Endothelial cell of umbilical vein (primary cell): ENCODE results near the gene ENTREP1. TPM values are rescaled to one million over a fixed set of nuclear protein-coding genes. Genes with fewer than 3 reads are reported as not detected.

Source experiments
- BruUV-seq: library from RNA; stranded (reverse); fragments of 400-500 nt; replicated peaks from 2 replicates; lab custom pipeline; 2021; lab: Mats Ljungman, UMichigan
- CTCF ChIA-PET: fragments of 300-600, 350-600 bp; sonication (Branson Sonifier 250); formaldehyde crosslinking; loops from one replicate; lab custom pipeline; 2021; ENCODE audit warnings: antibody characterized with exemption, inconsistent platforms; lab: Charles Lee
- POLR2A ChIA-PET: fragments of 300-600, 350-600 bp; sonication (Branson Sonifier 250); formaldehyde crosslinking; loops from one replicate; lab custom pipeline; 2021; ENCODE audit warnings: antibody characterized with exemption, inconsistent platforms; lab: Charles Lee
- DNase-seq: peaks from one replicate; pipeline ENCODE4 v3.0.0-alpha.2; 2011; ENCODE audit warnings: low read depth, low spot score
- FAIRE-seq: peaks from 2 replicates; lab custom pipeline; 2011; peaks lifted over from hg19 to GRCh38; lab: Jason Lieb, UNC
- H2AFZ ChIP-seq: 2 replicates; pipeline ENCODE4 v1.6.0; 2012; ENCODE audit warnings: low read depth, low read length, control low read depth, inconsistent platforms
- H3K27ac ChIP-seq: 2 replicates; pipeline ENCODE4 v1.5.1; 2011; ENCODE audit warnings: low read depth, mild to moderate bottlenecking, control low read depth, low read length, moderate library complexity; ENCODE audit not compliant: insufficient read depth
- H3K27me3 ChIP-seq, 2 experiments: 2 replicates each; pipeline versions ENCODE4 v1.6.0 to v1.6.1; 2011; ENCODE audit warnings: low read length in 2 of 2, mixed read lengths in 1 of 2; ENCODE audit not compliant: control insufficient read depth in 2 of 2, insufficient read depth in 2 of 2
- H3K36me3 ChIP-seq, 2 experiments: 2 replicates in 1 of 2; 3 replicates in 1 of 2; pipeline ENCODE4 v1.5.1; 2011; ENCODE audit warnings: low read length in 2 of 2, mild to moderate bottlenecking in 1 of 2, moderate library complexity in 1 of 2; ENCODE audit not compliant: control insufficient read depth in 2 of 2, insufficient read depth in 2 of 2; ENCODE audit errors: extremely low read depth in 1 of 2
- H3K4me1 ChIP-seq: 3 replicates; pipeline ENCODE4 v1.5.1; 2011; ENCODE audit warnings: mild to moderate bottlenecking, low read length; ENCODE audit not compliant: control insufficient read depth, insufficient read depth; ENCODE audit errors: extremely low read depth
- H3K4me2 ChIP-seq: 2 replicates; pipeline ENCODE4 v1.6.1; 2011; ENCODE audit warnings: low read length, control low read depth, mixed read lengths; ENCODE audit not compliant: insufficient read depth
- H3K4me3 ChIP-seq, 3 experiments: fragments of 200-600 bp in 1 of 3; sonication (generic), shearing (Covaris generic) in 1 of 3; replicated peaks in 1 of 3; 2 replicates each; pipeline ENCODE4 v1.5.1; 2011 to 2016; ENCODE audit warnings: control low read depth in 3 of 3, low read length in 3 of 3, mild to moderate bottlenecking in 2 of 3, inconsistent platforms in 1 of 3, low read depth in 1 of 3, moderate library complexity in 1 of 3; ENCODE audit not compliant: insufficient read depth in 1 of 3
- H3K79me2 ChIP-seq: 2 replicates; pipeline ENCODE4 v1.6.0; 2012; ENCODE audit warnings: low read length, inconsistent platforms; ENCODE audit not compliant: control insufficient read depth, insufficient read depth
- H3K9ac ChIP-seq: replicated peaks from 2 replicates; pipeline ENCODE3; 2011; ENCODE audit warnings: low read length, control low read depth; ENCODE audit not compliant: insufficient read depth; ENCODE audit errors: extremely low read depth
- H3K9me1 ChIP-seq: replicated peaks from 3 replicates; pipeline ENCODE4 v1.6.0; 2011; ENCODE audit warnings: mild to moderate bottlenecking, low read length; ENCODE audit not compliant: control insufficient read depth, insufficient read depth; ENCODE audit errors: extremely low read depth
- H3K9me3 ChIP-seq: replicated peaks from 2 replicates; pipeline ENCODE4 v1.5.1; 2012; ENCODE audit warnings: low read length, inconsistent platforms; ENCODE audit not compliant: control insufficient read depth, insufficient read depth
- H4K20me1 ChIP-seq: replicated peaks from 2 replicates; pipeline ENCODE3; 2011; ENCODE audit warnings: mild to moderate bottlenecking, low read length; ENCODE audit not compliant: control insufficient read depth, insufficient read depth; ENCODE audit errors: extremely low read depth
- CTCF ChIP-seq, 2 donors: IDR thresholded peaks; 1 replicate in 1 of 2; 2 replicates in 1 of 2; pipeline ENCODE4 v1.5.1; 2011; ENCODE audit warnings: low read length in 2 of 2, mild to moderate bottlenecking in 2 of 2, moderate library complexity in 2 of 2, control low read depth in 1 of 2, inconsistent platforms in 1 of 2, low read depth in 1 of 2; ENCODE audit not compliant: insufficient read depth in 1 of 2; ENCODE audit errors: extremely low read depth in 1 of 2
- EZH2 ChIP-seq: IDR thresholded peaks from 2 replicates; pipeline ENCODE4 v1.6.1; 2012; ENCODE audit warnings: borderline replicate concordance, low read depth, mild to moderate bottlenecking, moderate library complexity, low read length, inconsistent platforms; ENCODE audit not compliant: severe bottlenecking
- FOS ChIP-seq: IDR thresholded peaks from 2 replicates; pipeline ENCODE4 v1.6.1; 2011; ENCODE audit warnings: mild to moderate bottlenecking, low read length, moderate library complexity, borderline replicate concordance; ENCODE audit not compliant: insufficient read depth
- GATA2 ChIP-seq: IDR thresholded peaks from 2 replicates; pipeline ENCODE4 v1.7.0; 2011; ENCODE audit warnings: low read depth, mild to moderate bottlenecking, moderate library complexity, mixed read lengths, low read length; ENCODE audit not compliant: insufficient read length, insufficient read depth
- JUN ChIP-seq: IDR thresholded peaks from 2 replicates; pipeline ENCODE4 v1.6.1; 2011; ENCODE audit warnings: borderline replicate concordance, low read depth; ENCODE audit not compliant: insufficient read length, insufficient read depth
- MAX ChIP-seq: IDR thresholded peaks from 2 replicates; pipeline ENCODE4 v1.6.1; 2011; ENCODE audit not compliant: insufficient read depth, insufficient read length
- MYC ChIP-seq: IDR thresholded peaks from one replicate; pipeline ENCODE4 v1.6.1; 2011; ENCODE audit warnings: mild to moderate bottlenecking, low read depth, low read length
- POLR2A ChIP-seq: IDR thresholded peaks from 2 replicates; pipeline ENCODE4 v1.6.1; 2012; ENCODE audit warnings: low read depth, mild to moderate bottlenecking, control low read depth, low read length
- POLR2AphosphoS5 ChIP-seq: IDR thresholded peaks from 2 replicates; pipeline ENCODE4 v1.6.1; 2012; ENCODE audit warnings: low read depth, mild to moderate bottlenecking, control low read depth, low read length, moderate library complexity; ENCODE audit not compliant: insufficient read depth
- dilution Hi-C: fragments of 300-500 bp; cut with MboI; formaldehyde crosslinking; loops from one replicate; pipeline ENCODE4 v1.15.0; 2019; ENCODE audit warnings: low sequenced_read_pairs; ENCODE audit not compliant: extremely low pct_ligation_motif_present
- intact Hi-C: fragments of 100-400 bp; cut with micrococcal nuclease; formaldehyde crosslinking; loops from one replicate; pipeline ENCODE4 v1.10.0; 2022
- polyA plus RNA-seq, 4 experiments: library from polyadenylated mRNA; depleted of rRNA in 3 of 4; stranded (reverse) in 3 of 4; unstranded in 1 of 4; fragments of >200 nt; gene quantifications; 2 replicates each; pipeline versions ENCODE4 v1.2.1 to v1.2.3, GENCODE V29; 2011 to 2012; ENCODE audit warnings: missing spikeins in 1 of 4
- total RNA-seq: library from RNA; stranded (reverse); gene quantifications from 2 replicates; pipeline ENCODE4 v1.2.3, GENCODE V29; 2021

ENTREP1 gene
- total and polyA plus RNA-seq, 2 donors (not counting 3 experiments of a cell fraction or from before 2014, with no cell fraction given), result 7.1 to 13.5 TPM

GRCh38 chr9:69411246-69411645, 86.2 kb downstream of the ENTREP1 start:
- intact Hi-C loops (loop anchor here (5.0 kb wide), 1 partner anchor 701 kb away; no protein-coding TSS in a partner anchor), dilution Hi-C loops (no loop called here)
- TF ChIP-seq POLR2AphosphoS5 (no peak), MAX (no peak), CTCF (IDR thresholded peaks at IDR 0.05; ENCODE audit: extremely low read depth in 1 of 2, insufficient read depth in 1 of 2, low read depth in 1 of 2, low read length in 2 of 2) (no peak), JUN (no peak), EZH2 (no peak), MYC (no peak), FOS (no peak), POLR2A (no peak), GATA2 (no peak)
- no peaks in the 10 kb centered on the region for H3K9me1 ChIP-seq
- H3K27ac ChIP-seq, result no peak overlapping the region
- no peaks in the 10 kb centered on the region for H3K9me3 ChIP-seq
- BruUV-seq, result no TSS peak
- ChIA-PET POLR2A (no interaction called here), CTCF (no interaction called here)
- H3K4me1 ChIP-seq, result no peaks in the 10 kb centered on the region
- no peak overlapping the region for H3K9ac ChIP-seq
- no peaks in the 10 kb centered on the region for H4K20me1 ChIP-seq
- H3K27me3 ChIP-seq, result no peaks in the 10 kb centered on the region
- no peak overlapping the region for H3K4me2 ChIP-seq
- H3K36me3 ChIP-seq, result no peaks in the 10 kb centered on the region
- FAIRE-seq (no peak), DNase-seq (no peak)
- H3K4me3 ChIP-seq, result no peak overlapping the region
- H2AFZ ChIP-seq, result no peak overlapping the region
- no peaks in the 10 kb centered on the region for H3K79me2 ChIP-seq
